ENCODE results near the gene DYRK2.

DYRK2 gene

GRCh38 chr12:67648521-67649260, at the start of gene DYRK2:
Gene DYRK2, plus strand, starts transcription at chr12:67648745. Its CDS starts 389 bp downstream, at chr12:67649134.
- peak; percentile 50 to 58 for DNase-seq (ENCODE audit: low read depth in 2 of 2)

- DNase-seq (ENCODE audit: low read depth in 2 of 2), result no peak
Observed at GRCh38 chr12:67599691-67600090, 48.9 kb upstream of the DYRK2 start.

GRCh38 chr12:67601126-67601525, 47.4 kb upstream of the DYRK2 start:
- no peak for DNase-seq (ENCODE audit: low read depth in 2 of 2)

- DNase-seq (ENCODE audit: low read depth in 2 of 2), result no peak
Observed at GRCh38 chr12:67609226-67609870, 39.2 kb upstream of the DYRK2 start.

- no peak for DNase-seq (ENCODE audit: low read depth in 2 of 2)
Observed at GRCh38 chr12:67613040-67613439, 35.5 kb upstream of the DYRK2 start.

- no peak for DNase-seq (ENCODE audit: low read depth in 2 of 2)
Observed at GRCh38 chr12:67617629-67618028, 30.9 kb upstream of the DYRK2 start.

- no peak for DNase-seq (ENCODE audit: low read depth in 2 of 2)
Observed at GRCh38 chr12:67618303-67618702, 30.2 kb upstream of the DYRK2 start.

GRCh38 chr12:67621112-67621511, 27.4 kb upstream of the DYRK2 start:
- DNase-seq (ENCODE audit: low read depth in 2 of 2), result no peak

GRCh38 chr12:67621926-67622325, 26.6 kb upstream of the DYRK2 start:
- DNase-seq (ENCODE audit: low read depth in 2 of 2), result no peak

GRCh38 chr12:67623259-67623658, 25.3 kb upstream of the DYRK2 start:
- no peak for DNase-seq (ENCODE audit: low read depth in 2 of 2)

- DNase-seq (ENCODE audit: low read depth in 2 of 2), result no peak
Observed at GRCh38 chr12:67624355-67624754, 24.2 kb upstream of the DYRK2 start.

- DNase-seq (ENCODE audit: low read depth in 2 of 2), result no peak
Observed at GRCh38 chr12:67625004-67625403, 23.5 kb upstream of the DYRK2 start.

GRCh38 chr12:67626156-67626555, 22.4 kb upstream of the DYRK2 start:
- no peak for DNase-seq (ENCODE audit: low read depth in 2 of 2)

- DNase-seq (ENCODE audit: low read depth in 2 of 2), result peak; percentile 57 to 62
Observed at GRCh38 chr12:67630373-67631088, 18.0 kb upstream of the DYRK2 start.

GRCh38 chr12:67632005-67632404, 16.5 kb upstream of the DYRK2 start:
- no peak for DNase-seq (ENCODE audit: low read depth in 2 of 2)

- DNase-seq (ENCODE audit: low read depth in 2 of 2), result no peak
Observed at GRCh38 chr12:67633024-67633610, 15.4 kb upstream of the DYRK2 start.

- DNase-seq (ENCODE audit: low read depth in 2 of 2), result no peak
Observed at GRCh38 chr12:67633708-67634107, 14.8 kb upstream of the DYRK2 start.

- no peak for DNase-seq (ENCODE audit: low read depth in 2 of 2)
Observed at GRCh38 chr12:67634303-67634761, 14.2 kb upstream of the DYRK2 start.

- no peak for DNase-seq (ENCODE audit: low read depth in 2 of 2)
Observed at GRCh38 chr12:67637718-67638117, 10.8 kb upstream of the DYRK2 start.

- DNase-seq (ENCODE audit: low read depth in 2 of 2), result no peak
Observed at GRCh38 chr12:67638694-67639093, 9.9 kb upstream of the DYRK2 start.

GRCh38 chr12:67640863-67641262, 7.7 kb upstream of the DYRK2 start:
- DNase-seq (ENCODE audit: low read depth in 2 of 2), result no peak

GRCh38 chr12:67645126-67645525, 3.4 kb upstream of the DYRK2 start:
- DNase-seq (ENCODE audit: low read depth in 2 of 2), result no peak
